HepG2 (cell line): ENCODE results near the gene ZFAND2B. TPM values are rescaled to one million over a fixed set of nuclear protein-coding genes. Genes with fewer than 3 reads are reported as not detected.

Experiments used
- AHR ChIP-seq: IDR thresholded peaks from 2 replicates; pipeline ENCODE4 v1.6.1; 2018; ENCODE audit warnings: missing genetic modification reagents, missing compliant biosample characterization
- AKAP8 ChIP-seq: sonication (generic); formaldehyde crosslinking; IDR thresholded peaks from 2 replicates; pipeline ENCODE4 v1.5.1; 2020; ENCODE audit warnings: mild to moderate bottlenecking, missing genetic modification reagents
- CHD4 ChIP-seq: fragments of 200-600 bp; sonication (generic); IDR thresholded peaks from 2 replicates; pipeline ENCODE4 v1.7.0; 2017; ENCODE audit warnings: mild to moderate bottlenecking, low read length, borderline replicate concordance
- MEIS1 ChIP-seq: sonication (generic); formaldehyde crosslinking; IDR thresholded peaks from 2 replicates; pipeline ENCODE4 v1.9.0; 2021; ENCODE audit warnings: mild to moderate bottlenecking, missing genetic modification reagents, moderate library complexity, borderline replicate concordance
- NFAT5 ChIP-seq: sonication (generic); formaldehyde crosslinking; IDR thresholded peaks from 2 replicates; pipeline ENCODE4 v1.4.0; 2020; ENCODE audit warnings: missing genetic modification reagents
- PITX1 ChIP-seq: sonication (generic); formaldehyde crosslinking; IDR thresholded peaks from 2 replicates; pipeline ENCODE4 v1.5.1; 2020; ENCODE audit warnings: mild to moderate bottlenecking, missing genetic modification reagents
- RXRB ChIP-seq: IDR thresholded peaks from 2 replicates; pipeline ENCODE4 v1.6.1; 2016; ENCODE audit warnings: borderline replicate concordance, missing genetic modification reagents, missing compliant biosample characterization
- SAFB2 ChIP-seq: sonication (generic); formaldehyde crosslinking; IDR thresholded peaks from 2 replicates; pipeline ENCODE4 v1.5.1; 2020; ENCODE audit warnings: missing genetic modification reagents, low read depth, mild to moderate bottlenecking, borderline replicate concordance
- SIN3B ChIP-seq: fragments of 150-350 bp; IDR thresholded peaks from 2 replicates; pipeline ENCODE4 v1.6.1; 2014; ENCODE audit warnings: low read length
- SIX1 ChIP-seq: sonication (generic); formaldehyde crosslinking; IDR thresholded peaks from 2 replicates; pipeline ENCODE4 v1.4.0; 2020; ENCODE audit warnings: missing genetic modification reagents, borderline replicate concordance
- SUZ12 ChIP-seq: fragments of 150-350 bp; IDR thresholded peaks from 2 replicates; pipeline ENCODE4 v1.6.1; 2014; ENCODE audit warnings: low read depth, low read length
- TBL1XR1 ChIP-seq: fragments of 150-350 bp; IDR thresholded peaks from 2 replicates; pipeline ENCODE4 v1.6.1; 2014; ENCODE audit warnings: borderline replicate concordance, low read length; ENCODE audit not compliant: partially characterized antibody
- ZBTB7B ChIP-seq: sonication (generic); formaldehyde crosslinking; IDR thresholded peaks from 2 replicates; pipeline ENCODE4 v1.4.0; 2020; ENCODE audit warnings: missing genetic modification reagents
- ZNF317 ChIP-seq: sonication (generic); formaldehyde crosslinking; IDR thresholded peaks from 2 replicates; pipeline ENCODE4 v1.5.0; 2020; ENCODE audit warnings: mild to moderate bottlenecking, missing genetic modification reagents
- ZNF329 ChIP-seq: sonication (generic); formaldehyde crosslinking; IDR thresholded peaks from 2 replicates; pipeline ENCODE4 v1.9.0; 2021; ENCODE audit warnings: low read depth, mild to moderate bottlenecking, missing genetic modification reagents
- ZNF484 ChIP-seq: sonication (generic); formaldehyde crosslinking; IDR thresholded peaks from 2 replicates; pipeline ENCODE4 v1.5.1; 2020; ENCODE audit warnings: mild to moderate bottlenecking, low read depth, missing genetic modification reagents, borderline replicate concordance
- ZNF552 ChIP-seq: sonication (generic); formaldehyde crosslinking; IDR thresholded peaks from 2 replicates; pipeline ENCODE4 v1.9.0; 2022; ENCODE audit warnings: missing genetic modification reagents, mild to moderate bottlenecking, borderline replicate concordance
- ZNF598 ChIP-seq: sonication (generic); formaldehyde crosslinking; IDR thresholded peaks from 2 replicates; pipeline ENCODE4 v1.5.1; 2020; ENCODE audit warnings: mild to moderate bottlenecking, missing genetic modification reagents, borderline replicate concordance
- ZNF609 ChIP-seq: sonication (generic); formaldehyde crosslinking; IDR thresholded peaks from 2 replicates; pipeline ENCODE4 v1.4.0; 2020; ENCODE audit warnings: mild to moderate bottlenecking, missing genetic modification reagents, borderline replicate concordance
- polyA plus RNA-seq, 8 experiments: library from polyadenylated mRNA; depleted of rRNA in 3 of 8; stranded (reverse) in 7 of 8; unstranded in 1 of 8; fragments of >200 nt; fragmentation: Illumina TruSeq in 4 of 8; extraction: Trizol in 4 of 8; gene quantifications; 2 replicates each; pipeline versions ENCODE4 v1.2.1 to v1.2.3, GENCODE V29; 2011 to 2016; ENCODE audit warnings: low read depth in 4 of 8, missing spikeins in 1 of 8, mixed read lengths in 1 of 8; ENCODE audit not compliant: insufficient read depth in 1 of 8
- total RNA-seq, 5 experiments: library from RNA; depleted of rRNA; stranded (reverse); fragments of >200 nt; fragmentation: Illumina TruSeq; extraction: Trizol; gene quantifications; 2 replicates each; pipeline ENCODE4 v1.2.3, GENCODE V29; 2016; ENCODE audit warnings: low read depth in 1 of 5

The ZFAND2B gene
- total and polyA plus RNA-seq, 2 of the 13 experiments (the other 11 are each of a cell fraction or from before 2014, with no cell fraction given), result 53.3 to 115 TPM

GRCh38 chr2:219245148-219245898, 38.7 kb downstream of the ZFAND2B start, which contains the start of the genes GLB1L and STK16 (continued):
- peak; percentile 42; the same call in 1 of the 2 replicates for TF ChIP-seq NFAT5 (CRISPR knock-in tag)
- TF ChIP-seq ZBTB7B, result peak; percentile 55; the same call in 1 of the 2 replicates
- peak; percentile 55; the same call in 1 of the 2 replicates for TF ChIP-seq PITX1 (CRISPR knock-in tag)
- 0 out of 2 replicates have a peak, but pooled peaks have one; percentile 6 for TF ChIP-seq ZNF552 (CRISPR knock-in tag)
- TF ChIP-seq ZNF317 (CRISPR knock-in tag), result peak; percentile 68; the same call in 1 of the 2 replicates
- peak; percentile 46; the same call in 1 of the 2 replicates for TF ChIP-seq AHR (CRISPR knock-in tag)
- peak; percentile 87; the same call in 1 of the 2 replicates for TF ChIP-seq SAFB2 (CRISPR knock-in tag)
- peak; percentile 93 for TF ChIP-seq SIN3B
- peak; percentile 93 for TF ChIP-seq MEIS1
- TF ChIP-seq ZNF609, result peak; percentile 77
- TF ChIP-seq TBL1XR1, result peak; percentile 60
- TF ChIP-seq ZNF484 (CRISPR knock-in tag), result no peak
- TF ChIP-seq RXRB (CRISPR knock-in tag), result peak; percentile 86
- no peak for TF ChIP-seq SUZ12
- peak; percentile 94 for TF ChIP-seq ZNF598 (CRISPR knock-in tag)
- TF ChIP-seq CHD4, result 0 out of 2 replicates have a peak, but pooled peaks have one; percentile 36
- TF ChIP-seq SIX1, result no peak
- TF ChIP-seq AKAP8 (CRISPR knock-in tag), result 0 out of 2 replicates have a peak, but pooled peaks have one; percentile 44
- peak; percentile 73; the same call in 1 of the 2 replicates for TF ChIP-seq ZNF329
